K562 (cell line): Measurements from ENCODE around the gene LSP1. TPM values are rescaled to one million over a fixed set of nuclear protein-coding genes. Genes with fewer than 3 reads are reported as not detected.
A peak's percentile ranks its signal among the peaks of the same experiment; 100 is the strongest.

Experiments used
- ATAC-seq: fragments of 200-7000 bp; cut with Tn5 transposase; 3 replicates; pipeline ENCODE4 v1.9.1; 2020; ENCODE audit warnings: moderate library complexity
- BruUV-seq: library from RNA; stranded (reverse); fragments of 400-500 nt; replicated peaks from 2 replicates; lab custom pipeline; 2021; lab: Mats Ljungman, UMichigan
- CTCF ChIA-PET: fragments of 300-600 bp; formaldehyde crosslinking; extraction: SDS; loops from one replicate; lab custom pipeline; 2021; ENCODE audit warnings: low intra/inter-chr PET ratio; lab: Yijun Ruan, JAX
- POLR2A ChIA-PET: fragments of 300-600, 350-650 bp; sonication (Branson Sonifier 250); formaldehyde crosslinking; extraction: SDS; loops from one replicate; lab custom pipeline; 2021; ENCODE audit warnings: antibody characterized with exemption, inconsistent platforms; lab: Yijun Ruan, JAX
- DNase-seq, 4 experiments: peaks; one replicate each; pipeline versions ENCODE4 v3.0.0 to v3.0.0-alpha.2; 2011 to 2018; ENCODE audit warnings: low spot score in 3 of 4, mixed read lengths in 3 of 4; ENCODE audit errors: extremely low read depth in 1 of 4
- FAIRE-seq: peaks from 2 replicates; lab custom pipeline; 2011; peaks lifted over from hg19 to GRCh38; lab: Jason Lieb, UNC
- H2AFZ ChIP-seq: 2 replicates; pipeline ENCODE4 v1.6.0; 2011; ENCODE audit warnings: low read depth, low read length, control low read depth, inconsistent platforms
- H3K27ac ChIP-seq: fragments of 200-600 bp; 3 replicates; pipeline ENCODE4 v1.8.0; 2011; ENCODE audit warnings: low read depth, mild to moderate bottlenecking, control low read depth, inconsistent platforms, low read length, moderate library complexity, mixed read lengths; ENCODE audit errors: extremely low read depth
- H3K27me3 ChIP-seq, 2 experiments: fragments of 300-600 bp in 1 of 2; 2 replicates in 1 of 2; 3 replicates in 1 of 2; pipeline versions ENCODE4 v1.6.0 to v1.8.0; 2011; ENCODE audit warnings: inconsistent platforms in 2 of 2, low read length in 2 of 2, mild to moderate bottlenecking in 1 of 2, mixed read lengths in 1 of 2, moderate library complexity in 1 of 2; ENCODE audit not compliant: control insufficient read depth in 2 of 2, insufficient read depth in 2 of 2
- H3K36me3 ChIP-seq: fragments of 300-600 bp; 3 replicates; pipeline ENCODE4 v1.8.0; 2011; ENCODE audit warnings: mild to moderate bottlenecking, low read length, inconsistent platforms; ENCODE audit not compliant: control insufficient read depth, insufficient read depth
- H3K4me1 ChIP-seq, 2 experiments: fragments of 200-600 bp in 1 of 2; replicated peaks in 1 of 2; 2 replicates in 1 of 2; 3 replicates in 1 of 2; pipeline versions ENCODE4 v1.5.1 to v1.8.0; 2011; ENCODE audit warnings: inconsistent platforms in 2 of 2, low read length in 2 of 2, mild to moderate bottlenecking in 1 of 2, mixed read lengths in 1 of 2, moderate library complexity in 1 of 2; ENCODE audit not compliant: control insufficient read depth in 2 of 2, insufficient read depth in 2 of 2
- H3K4me2 ChIP-seq: 2 replicates; pipeline ENCODE4 v1.6.1; 2011; ENCODE audit warnings: low read length, control low read depth, inconsistent platforms, mixed read lengths; ENCODE audit not compliant: insufficient read depth
- H3K4me3 ChIP-seq: fragments of 200-600 bp; sonication (generic), shearing (Covaris generic); 2 replicates; pipeline ENCODE4 v1.5.1; 2016; ENCODE audit warnings: control low read depth, inconsistent platforms
- H3K79me2 ChIP-seq: fragments of 200-600 bp; 3 replicates; pipeline ENCODE4 v1.8.0; 2011; ENCODE audit warnings: low read length, inconsistent platforms; ENCODE audit not compliant: control insufficient read depth, insufficient read depth
- H3K9ac ChIP-seq, 2 experiments: 2 replicates each; pipeline versions ENCODE4 v1.6.0 to v1.6.1; 2011; ENCODE audit warnings: low read depth in 2 of 2, low read length in 2 of 2, control low read depth in 1 of 2, inconsistent platforms in 1 of 2, mild to moderate bottlenecking in 1 of 2, mixed read lengths in 1 of 2; ENCODE audit not compliant: insufficient read depth in 1 of 2
- H3K9me1 ChIP-seq: one replicate; pipeline ENCODE4 v1.6.0; 2011; ENCODE audit warnings: inconsistent platforms, mild to moderate bottlenecking, low read length, moderate library complexity; ENCODE audit not compliant: control insufficient read depth, insufficient read depth
- H3K9me3 ChIP-seq: replicated peaks from 2 replicates; pipeline ENCODE4 v1.5.1; 2011; ENCODE audit warnings: low read depth, low read length, inconsistent platforms; ENCODE audit not compliant: control insufficient read depth, insufficient read depth
- H4K20me1 ChIP-seq: replicated peaks from 2 replicates; pipeline ENCODE4 v1.6.1; 2011; ENCODE audit warnings: low read length, inconsistent platforms, mixed read lengths; ENCODE audit not compliant: control insufficient read depth, insufficient read depth
- EGR1 ChIP-seq: fragments of 450-650 bp; conservative IDR thresholded peaks from 2 replicates; pipeline ENCODE4 v1.6.1; 2017; ENCODE audit warnings: mild to moderate bottlenecking
- ETS2 ChIP-seq: IDR thresholded peaks from 2 replicates; pipeline ENCODE4 v1.6.1; 2016; ENCODE audit warnings: borderline replicate concordance, missing genetic modification characterization, mild to moderate bottlenecking, moderate library complexity, missing compliant biosample characterization; ENCODE audit not compliant: poor library complexity, severe bottlenecking
- MIER1 ChIP-seq: fragments of 450-650 bp; IDR thresholded peaks from 2 replicates; pipeline ENCODE4 v1.6.1; 2016; ENCODE audit warnings: antibody characterized with exemption, mild to moderate bottlenecking, low read depth
- TBP ChIP-seq: optimal IDR thresholded peaks from 2 replicates; pipeline ENCODE3; 2011; ENCODE audit warnings: low read depth, low read length, improper control_type of control experiment
- YBX1 ChIP-seq: fragments of 450-650 bp; IDR thresholded peaks from 2 replicates; pipeline ENCODE4 v1.7.1; 2016; ENCODE audit warnings: mild to moderate bottlenecking
- ZNF134 ChIP-seq: fragments of 250-450 bp; sonication (Bioruptor Pico); conservative IDR thresholded peaks from 2 replicates; pipeline ENCODE4 v1.4.0; 2020
- ZNF445 ChIP-seq: fragments of 250-450 bp; sonication (Bioruptor Pico); IDR thresholded peaks from 2 replicates; pipeline ENCODE4 v1.4.0; 2020; ENCODE audit warnings: low read depth, mild to moderate bottlenecking, moderate library complexity
- WGBS: fragments of 100-300 bp; shearing (Covaris generic); methylation state at CpG from one replicate; pipeline ENCODE4 v1.1.6; 2016; ENCODE audit warnings: low coverage, mixed read lengths; ENCODE audit not compliant: insufficient coverage; ENCODE audit errors: missing lambda C conversion rate; 5-methylcytosine and 5-hydroxymethylcytosine counted together
- in situ Hi-C: fragments of 300-500 bp; cut with MboI; formaldehyde crosslinking; loops from 4 replicates; pipeline ENCODE4 v1.15.0; 2018; ENCODE audit warnings: inconsistent platforms, mixed read lengths
- intact Hi-C: fragments of 100-400 bp; cut with micrococcal nuclease; formaldehyde crosslinking; loops from 2 replicates; pipeline ENCODE4 v1.14.2; 2022
- polyA plus RNA-seq, 8 experiments: library from polyadenylated mRNA; depleted of rRNA in 4 of 8; stranded (reverse) in 5 of 8; unstranded in 3 of 8; fragments of >200 nt; fragmentation: Nextera tagmentation in 2 of 8; fragmentation: Illumina TruSeq in 1 of 8; extraction: Ambion mirVana in 2 of 8; extraction: Trizol in 1 of 8; gene quantifications; 2 replicates each; pipeline versions ENCODE4 v1.2.1 to v1.2.3, GENCODE V29; 2011 to 2014; ENCODE audit warnings: inconsistent platforms in 1 of 8, missing spikeins in 1 of 8
- total RNA-seq, 7 experiments: library from RNA; depleted of rRNA in 6 of 7; stranded (reverse); fragments of >200 nt in 6 of 7; fragmentation: Illumina TruSeq in 2 of 7; extraction: Trizol in 2 of 7; gene quantifications; 2 replicates each; pipeline versions ENCODE4 v1.2.1 to v1.2.3, GENCODE V29; 2011 to 2021; ENCODE audit warnings: low replicate concordance in 1 of 7

Gene LSP1
- total and polyA plus RNA-seq, 9 of the 15 experiments (the other 6 are each of a cell fraction or from before 2014, with no cell fraction given), result 0.08 to 2.9 (median 0.65) TPM; not detected in 2

DNA sequence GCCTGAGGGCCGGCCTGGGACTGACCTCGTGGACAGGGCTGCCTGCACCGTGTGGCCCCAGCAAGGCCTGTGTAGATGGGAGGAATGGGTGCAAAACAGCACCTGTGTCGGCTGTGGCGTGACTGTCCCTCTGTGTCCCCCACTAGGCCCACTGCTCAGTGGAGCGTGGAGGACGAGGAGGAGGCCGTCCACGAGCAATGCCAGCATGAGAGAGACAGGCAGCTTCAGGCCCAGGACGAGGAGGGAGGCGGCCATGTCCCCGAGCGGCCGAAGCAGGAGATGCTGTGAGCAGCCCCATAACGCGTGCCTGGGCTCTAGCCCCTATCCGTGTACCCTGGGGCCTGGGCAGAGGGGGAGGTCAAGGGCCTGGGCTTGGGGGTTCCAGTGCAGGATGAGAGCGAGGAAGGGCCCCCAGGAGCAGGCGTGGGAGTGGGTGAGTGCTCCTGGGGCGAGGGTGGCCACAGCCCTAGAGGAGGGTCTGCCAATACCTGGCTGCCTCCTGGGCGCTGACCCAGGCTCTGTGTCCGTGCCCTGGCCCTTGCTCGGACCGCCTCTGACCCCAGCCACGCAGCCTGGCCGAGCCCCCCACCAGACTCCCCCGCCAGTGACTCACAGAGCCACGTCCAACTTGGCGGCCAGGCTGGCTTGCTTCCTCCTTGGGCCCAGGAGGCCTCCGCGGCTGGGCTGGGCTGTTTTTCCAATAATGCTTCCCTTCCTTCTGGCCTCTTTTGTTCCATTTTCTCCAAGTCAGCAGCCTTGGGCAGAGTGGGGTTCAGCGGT, 27.2 kb downstream of the LSP1 start:
- POLR2A ChIA-PET, result no interaction called here
- in situ Hi-C loops, result loop anchor here (5.0 to 10.0 kb wide), 2 partner anchors 37 to 125 kb away; partner anchors contain the start of gene TNNT3
- FAIRE-seq (no peak), ATAC-seq (no peak), DNase-seq (no peak)
- Histone ChIP-seq H3K27ac (no peak overlapping the region), H3K9ac (no peak overlapping the region), H3K79me2 (no peaks in the 10 kb centered on the region), H3K9me1 (no peaks in the 10 kb centered on the region), H2AFZ (no peak overlapping the region), H3K4me2 (no peak overlapping the region), H3K27me3 (peaks cover 3 to 50% of the 10 kb centered on the region in 2 experiments; a peak in 3 of 5 replicates), H4K20me1 (0 out of 2 replicates have a peak, but pooled peaks cover 5% of the 10 kb centered on the region), H3K36me3 (no peaks in the 10 kb centered on the region), H3K4me3 (no peak overlapping the region), H3K4me1 (peaks cover 0 to 39% of the 10 kb centered on the region in 2 experiments; a peak in 2 of 5 replicates), H3K9me3 (no peaks in the 10 kb centered on the region)
- intact Hi-C loops, result loop anchor here (5.0 kb wide), 1 partner anchor 188 kb away; no protein-coding TSS in a partner anchor
- BruUV-seq, result no TSS peak
- CTCF ChIA-PET, result interaction anchor here (0.6 to 6.5 kb wide), 3 partner anchors 53 to 363 kb away, joined by 3 to 93 read pairs (median 5); partner anchors contain the start of gene H19
- WGBS, result 6% methylated on average over 17 of the region's 32 CpGs
- TF ChIP-seq YBX1 (no peak), TBP (no peak), EGR1 (0 out of 2 replicates have a peak, but pooled peaks have one; percentile 19), ZNF134 (CRISPR knock-in tag) (no peak), MIER1 (no peak), ETS2 (no peak), ZNF445 (CRISPR knock-in tag) (no peak)
